H9 (cell line): ENCODE data around the gene DACH1. TPM values are rescaled to one million over a fixed set of nuclear protein-coding genes. Genes with fewer than 3 reads are reported as not detected.
A peak's percentile ranks its signal among the peaks of the same experiment; 100 is the strongest.

Experiments used
- DNase-seq: peaks from one replicate; pipeline ENCODE4 v3.0.0-alpha.2; 2017
- H2AFZ ChIP-seq: one replicate; pipeline ENCODE4 v1.6.1; 2013; ENCODE audit warnings: mild to moderate bottlenecking, low read length, control low read depth, moderate library complexity
- H2AK5ac ChIP-seq: 2 replicates; pipeline ENCODE4 v1.6.1; 2013; ENCODE audit warnings: low read length, control low read depth, mixed read lengths; ENCODE audit not compliant: insufficient read length
- H2BK120ac ChIP-seq: one replicate; pipeline ENCODE4 v1.6.1; 2013; ENCODE audit warnings: low read depth, mild to moderate bottlenecking, low read length, control low read depth, inconsistent platforms; ENCODE audit not compliant: poor library complexity, severe bottlenecking
- H2BK12ac ChIP-seq: 2 replicates; pipeline ENCODE4 v1.6.1; 2013; ENCODE audit warnings: low read length, control low read depth, mixed read lengths, low read depth; ENCODE audit not compliant: insufficient read length
- H2BK15ac ChIP-seq: 2 replicates; pipeline ENCODE4 v1.6.1; 2013; ENCODE audit warnings: low read depth, low read length, control low read depth
- H2BK20ac ChIP-seq: one replicate; pipeline ENCODE4 v1.6.1; 2013; ENCODE audit warnings: low read depth, mild to moderate bottlenecking, low read length, control low read depth, inconsistent platforms; ENCODE audit not compliant: poor library complexity, severe bottlenecking
- H2BK5ac ChIP-seq: 2 replicates; pipeline ENCODE4 v1.6.1; 2013; ENCODE audit warnings: low read length, control low read depth, mixed read lengths; ENCODE audit not compliant: insufficient read length
- H3K14ac ChIP-seq: 2 replicates; pipeline ENCODE4 v1.6.1; 2013; ENCODE audit warnings: low read length, control low read depth; ENCODE audit not compliant: insufficient read depth
- H3K18ac ChIP-seq: 2 replicates; pipeline ENCODE4 v1.6.1; 2013; ENCODE audit warnings: low read depth, mild to moderate bottlenecking, mixed read lengths, low read length, control low read depth; ENCODE audit not compliant: insufficient read length
- H3K23ac ChIP-seq: 2 replicates; pipeline ENCODE4 v1.6.1; 2013; ENCODE audit warnings: low read length, control low read depth, mixed read lengths, low read depth; ENCODE audit not compliant: insufficient read length
- H3K23me2 ChIP-seq: 2 replicates; pipeline ENCODE4 v1.6.1; 2013; ENCODE audit warnings: low read depth, mild to moderate bottlenecking, mixed read lengths, low read length, control low read depth; ENCODE audit not compliant: insufficient read length, poor library complexity, severe bottlenecking
- H3K27ac ChIP-seq: 2 replicates; pipeline ENCODE4 v1.5.1; 2013; ENCODE audit warnings: low read length, control low read depth, mixed read lengths, low read depth; ENCODE audit not compliant: insufficient read length
- H3K27me3 ChIP-seq: 2 replicates; pipeline ENCODE4 v1.6.1; 2013; ENCODE audit warnings: low read length, control low read depth, inconsistent platforms; ENCODE audit not compliant: insufficient read depth
- H3K4ac ChIP-seq: 2 replicates; pipeline ENCODE4 v1.6.1; 2013; ENCODE audit warnings: low read depth, mild to moderate bottlenecking, control low read depth, inconsistent platforms, low read length, moderate library complexity
- H3K4me1 ChIP-seq: 2 replicates; pipeline ENCODE4 v1.6.1; 2013; ENCODE audit warnings: low read length, control low read depth, inconsistent platforms; ENCODE audit not compliant: insufficient read depth
- H3K4me2 ChIP-seq: 2 replicates; pipeline ENCODE4 v1.6.1; 2013; ENCODE audit warnings: low read length, control low read depth, mixed read lengths; ENCODE audit not compliant: insufficient read length, insufficient read depth
- H3K56ac ChIP-seq: 2 replicates; pipeline ENCODE4 v1.6.1; 2013; ENCODE audit warnings: low read depth, mild to moderate bottlenecking, mixed read lengths, low read length, control low read depth; ENCODE audit not compliant: insufficient read length
- H3K79me1 ChIP-seq: 2 replicates; pipeline ENCODE4 v1.6.1; 2013; ENCODE audit warnings: low read depth, mild to moderate bottlenecking, moderate library complexity, low read length, control low read depth, inconsistent platforms; ENCODE audit not compliant: insufficient read depth, poor library complexity, severe bottlenecking
- H3K79me2 ChIP-seq: 2 replicates; pipeline ENCODE4 v1.6.1; 2013; ENCODE audit warnings: low read length, control low read depth, inconsistent platforms; ENCODE audit not compliant: insufficient read depth
- H3K9ac ChIP-seq: 2 replicates; pipeline ENCODE4 v1.6.1; 2013; ENCODE audit warnings: low read length, control low read depth, mixed read lengths; ENCODE audit not compliant: insufficient read length; ENCODE audit errors: extremely low read depth
- H3K9me3 ChIP-seq: one replicate; pipeline ENCODE4 v1.6.1; 2013; ENCODE audit warnings: low read depth, low read length, inconsistent platforms; ENCODE audit not compliant: control insufficient read depth
- H3T11ph ChIP-seq: one replicate; pipeline ENCODE4 v1.6.1; 2013; ENCODE audit warnings: mild to moderate bottlenecking, low read length, control low read depth, inconsistent platforms
- H4K20me1 ChIP-seq: one replicate; pipeline ENCODE4 v1.6.1; 2013; ENCODE audit not compliant: control insufficient read depth, insufficient read length, insufficient read depth
- H4K5ac ChIP-seq: 2 replicates; pipeline ENCODE4 v1.6.1; 2013; ENCODE audit warnings: low read depth, mild to moderate bottlenecking, mixed read lengths, low read length, control low read depth; ENCODE audit not compliant: insufficient read length
- H4K8ac ChIP-seq: replicated peaks from 2 replicates; pipeline ENCODE4 v1.6.1; 2013; ENCODE audit warnings: low read length, control low read depth, mixed read lengths, low read depth; ENCODE audit not compliant: insufficient read length
- H4K91ac ChIP-seq: 2 replicates; pipeline ENCODE4 v1.6.1; 2013; ENCODE audit warnings: low read depth, mild to moderate bottlenecking, moderate library complexity, mixed read lengths, low read length, control low read depth; ENCODE audit not compliant: insufficient read length
- H3K27ac Mint-ChIP-seq, 3 experiments: 2 replicates in 2 of 3; 3 replicates in 1 of 3; pipeline ENCODE4 v1.8.0; 2020 to 2021; ENCODE audit warnings: mixed read lengths in 3 of 3, mild to moderate bottlenecking in 1 of 3, moderate library complexity in 1 of 3
- H3K27me3 Mint-ChIP-seq: 2 replicates; pipeline ENCODE4 v1.8.0; 2021; ENCODE audit warnings: low read depth, mild to moderate bottlenecking, moderate library complexity, mixed read lengths
- H3K36me3 Mint-ChIP-seq, 3 experiments: 2 replicates in 2 of 3; 3 replicates in 1 of 3; pipeline ENCODE4 v1.8.0; 2020 to 2021; ENCODE audit warnings: low read depth in 3 of 3, mixed read lengths in 3 of 3; ENCODE audit not compliant: insufficient read depth in 1 of 3
- H3K4me1 Mint-ChIP-seq, 2 experiments: 2 replicates each; pipeline ENCODE4 v1.8.0; 2020; ENCODE audit warnings: mixed read lengths in 2 of 2
- H3K4me3 Mint-ChIP-seq, 2 experiments: 2 replicates in 1 of 2; 3 replicates in 1 of 2; pipeline ENCODE4 v1.8.0; 2020 to 2021; ENCODE audit warnings: mild to moderate bottlenecking in 2 of 2, mixed read lengths in 2 of 2, moderate library complexity in 1 of 2
- H3K9me3 Mint-ChIP-seq, 2 experiments: 2 replicates in 1 of 2; 3 replicates in 1 of 2; pipeline ENCODE4 v1.8.0; 2020; ENCODE audit warnings: mild to moderate bottlenecking in 2 of 2, mixed read lengths in 2 of 2, moderate library complexity in 1 of 2
- CTCF ChIP-seq: fragments of 200-600 bp; sonication (generic); conservative IDR thresholded peaks from 3 replicates; pipeline ENCODE4 v1.8.0; 2021; ENCODE audit warnings: antibody characterized with exemption, mild to moderate bottlenecking
- WGBS: extraction: QIAGEN DNeasy Blood & Tissue Kit; methylation state at CpG from one replicate; pipeline ENCODE4 v1.1.7; 2013; ENCODE audit warnings: missing lambda C conversion rate, low lambda C conversion rate, mixed read lengths; ENCODE audit not compliant: insufficient read length; ENCODE audit errors: extremely low coverage; 5-methylcytosine and 5-hydroxymethylcytosine counted together
- total RNA-seq: library from RNA; stranded (reverse); gene quantifications from 2 replicates; pipeline ENCODE4 v1.2.1, GENCODE V29; 2021

DACH1 gene
- total RNA-seq, 1 experiment from 2014 or later: not detected

GRCh38 chr13:71597150-71597549 lies 269.9 kb downstream of the DACH1 start:
- no peaks in the 10 kb centered on the region for H3K4me1 Mint-ChIP-seq
- no peak overlapping the region for H3K56ac ChIP-seq
- H3K36me3 Mint-ChIP-seq: no peaks in the 10 kb centered on the region
- no peak overlapping the region for H3K4me3 Mint-ChIP-seq
- no peak overlapping the region for H4K8ac ChIP-seq
- no peak overlapping the region for H2BK15ac ChIP-seq
- H2AFZ ChIP-seq: no peak overlapping the region
- no peaks in the 10 kb centered on the region for H3K4me1 ChIP-seq
- H3K23ac ChIP-seq: no peak overlapping the region
- WGBS: no CpG with 5 or more reads among the region's 1 CpG
- H3K79me1 ChIP-seq: no peaks in the 10 kb centered on the region
- H3K4ac ChIP-seq: no peak overlapping the region
- H3K9me3 ChIP-seq: no peaks in the 10 kb centered on the region
- H3K14ac ChIP-seq: no peak overlapping the region
- H3K4me2 ChIP-seq: no peak overlapping the region
- H2BK5ac ChIP-seq: no peak overlapping the region
- no peaks in the 10 kb centered on the region for H3K23me2 ChIP-seq
- no peaks in the 10 kb centered on the region for H3K27me3 ChIP-seq
- no peak overlapping the region for H2AK5ac ChIP-seq
- H3K27ac ChIP-seq: no peak overlapping the region
- H2BK120ac ChIP-seq: no peak overlapping the region
- no peak for DNase-seq
- H3K27ac Mint-ChIP-seq: peak overlapping the region in 1 of 3 experiments; percentile 81; a peak in 1 of 7 replicates
- H2BK20ac ChIP-seq: no peak overlapping the region
- no peak overlapping the region for H4K91ac ChIP-seq
- no peaks in the 10 kb centered on the region for H3K79me2 ChIP-seq
- no peaks in the 10 kb centered on the region for H4K20me1 ChIP-seq
- H3K9me3 Mint-ChIP-seq: no peaks in the 10 kb centered on the region
- H2BK12ac ChIP-seq: no peak overlapping the region
- no peak for TF ChIP-seq CTCF
- H3K9ac ChIP-seq: no peak overlapping the region
- no peak overlapping the region for H3K18ac ChIP-seq
- H3T11ph ChIP-seq: no peak overlapping the region
- no peak overlapping the region for H4K5ac ChIP-seq
- H3K27me3 Mint-ChIP-seq: no peaks in the 10 kb centered on the region
